HG02973 (cell line): ENCODE data around the gene FRS2.
"Not testable (repeated sequence)": the region's sequence is repeated elsewhere in the genome, so short reads cannot be mapped to it uniquely, and the experiment has no call there.

Experiments
- ATAC-seq: cut with Tn5 transposase; IDR thresholded peaks from one replicate; pipeline ENCODE4 v1.9.1; 2021; ENCODE audit warnings: moderate library complexity; ENCODE audit not compliant: unreplicated experiment

Gene FRS2, protein sequence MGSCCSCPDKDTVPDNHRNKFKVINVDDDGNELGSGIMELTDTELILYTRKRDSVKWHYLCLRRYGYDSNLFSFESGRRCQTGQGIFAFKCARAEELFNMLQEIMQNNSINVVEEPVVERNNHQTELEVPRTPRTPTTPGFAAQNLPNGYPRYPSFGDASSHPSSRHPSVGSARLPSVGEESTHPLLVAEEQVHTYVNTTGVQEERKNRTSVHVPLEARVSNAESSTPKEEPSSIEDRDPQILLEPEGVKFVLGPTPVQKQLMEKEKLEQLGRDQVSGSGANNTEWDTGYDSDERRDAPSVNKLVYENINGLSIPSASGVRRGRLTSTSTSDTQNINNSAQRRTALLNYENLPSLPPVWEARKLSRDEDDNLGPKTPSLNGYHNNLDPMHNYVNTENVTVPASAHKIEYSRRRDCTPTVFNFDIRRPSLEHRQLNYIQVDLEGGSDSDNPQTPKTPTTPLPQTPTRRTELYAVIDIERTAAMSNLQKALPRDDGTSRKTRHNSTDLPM

DNA sequence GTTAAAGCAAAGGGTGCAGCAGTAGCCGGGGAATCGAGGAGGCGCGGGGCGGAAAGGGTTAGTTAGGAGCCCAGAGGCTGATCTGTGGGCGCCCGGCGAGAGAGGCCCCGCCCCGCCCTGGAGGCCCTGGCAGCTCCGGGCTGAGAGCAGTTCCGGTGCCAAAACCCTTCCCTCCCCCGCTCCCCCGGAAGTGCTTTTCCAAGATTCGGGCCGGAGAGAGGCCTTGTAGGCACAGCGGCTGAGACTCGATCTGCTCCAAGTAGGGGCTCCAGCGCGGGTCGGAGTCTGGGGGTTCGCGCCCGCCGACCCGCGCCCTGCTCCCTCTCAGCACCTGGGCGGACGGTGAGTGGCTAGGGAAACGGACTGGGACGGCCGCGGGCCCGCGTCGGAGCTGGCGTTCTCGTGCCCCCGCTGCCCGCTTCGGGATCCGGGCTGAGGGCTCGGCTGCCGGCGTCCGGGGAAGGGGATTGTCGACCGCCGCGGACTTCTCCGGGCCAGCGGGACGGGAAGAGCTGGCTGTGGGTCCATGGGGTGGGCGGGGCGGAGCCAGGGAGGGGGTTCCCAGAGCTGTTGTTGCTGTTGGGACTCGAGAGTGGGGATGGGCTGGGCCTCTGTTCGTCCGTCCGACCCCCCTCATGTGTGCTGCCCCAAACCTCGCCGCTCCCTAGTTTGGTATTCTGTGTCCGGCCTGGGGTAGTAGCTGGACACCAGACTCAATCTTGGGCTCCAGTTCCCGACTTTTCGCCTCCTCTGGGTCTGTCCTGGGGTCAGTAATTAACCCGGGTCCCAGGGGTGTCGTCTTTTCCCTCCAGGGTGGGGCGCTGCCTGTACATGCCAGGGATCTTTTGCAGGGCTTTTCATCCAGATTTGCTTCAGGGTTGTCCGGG lies at the start of gene FRS2:
FRS2 (plus strand) TSS at position 200 of the 887 bp plus-strand sequence. CDS start 98,643 bp downstream, outside the sequence.
- peak; percentile 97 for ATAC-seq

DNA sequence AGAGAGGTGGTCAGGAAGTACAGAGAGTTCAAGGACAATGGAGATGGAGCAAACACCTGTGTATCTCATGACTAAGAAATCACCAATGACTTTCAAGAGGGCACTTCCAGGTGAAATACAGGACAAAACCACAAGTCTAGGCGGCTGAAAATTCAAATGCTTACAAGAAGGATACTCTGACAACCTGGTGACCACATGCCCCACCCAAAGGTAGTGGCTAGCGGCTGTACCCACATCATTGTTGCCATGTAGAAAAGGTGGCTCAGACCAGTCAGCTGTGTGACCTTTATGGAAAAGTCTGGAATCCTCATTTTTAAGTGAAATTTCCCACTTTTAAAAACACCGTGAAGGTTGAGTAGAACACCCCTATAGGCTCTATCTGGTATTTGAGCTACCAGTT lies 48.6 kb upstream of the FRS2 start:
- no peak for ATAC-seq

DNA sequence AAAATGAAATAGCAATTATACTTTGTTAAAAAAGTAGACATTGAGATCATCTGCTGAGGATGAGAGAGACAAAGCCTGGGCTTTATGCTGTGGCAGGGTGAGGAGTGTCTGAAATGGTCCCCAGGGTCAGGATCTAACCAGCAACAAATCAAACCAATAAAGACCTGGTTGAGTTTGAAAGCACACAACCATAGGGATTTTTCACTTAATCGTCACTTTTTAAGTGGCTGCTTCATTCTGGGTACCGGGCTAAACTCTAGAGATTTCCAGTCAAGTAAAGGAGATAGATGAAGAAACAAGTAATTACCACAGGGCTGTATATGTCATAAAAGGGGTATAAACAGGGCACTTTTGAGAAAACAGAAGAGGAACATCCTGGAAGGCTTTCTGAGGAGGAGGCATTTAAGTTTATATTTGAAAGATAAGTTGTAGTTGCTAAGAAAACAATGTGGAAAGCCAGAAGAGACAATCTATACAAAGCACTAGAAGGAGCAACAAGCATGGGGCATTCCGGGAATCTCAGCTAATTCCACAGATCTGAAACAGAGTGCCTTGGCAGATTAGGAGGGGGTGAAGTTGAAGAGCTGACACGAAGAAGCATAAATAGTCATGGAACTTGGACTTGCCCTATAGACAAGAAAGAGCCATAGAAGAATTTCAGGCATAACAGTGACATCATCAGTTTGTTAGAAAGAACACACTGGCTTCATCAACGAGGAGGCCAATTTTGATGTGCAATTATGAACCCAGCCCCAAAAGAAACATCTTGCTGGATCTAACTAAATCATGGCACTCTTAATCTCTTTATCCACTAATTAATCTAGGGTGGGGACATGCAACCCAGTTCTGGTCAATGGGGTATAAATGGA lies 46.9 kb upstream of the FRS2 start:
- no peak for ATAC-seq

DNA sequence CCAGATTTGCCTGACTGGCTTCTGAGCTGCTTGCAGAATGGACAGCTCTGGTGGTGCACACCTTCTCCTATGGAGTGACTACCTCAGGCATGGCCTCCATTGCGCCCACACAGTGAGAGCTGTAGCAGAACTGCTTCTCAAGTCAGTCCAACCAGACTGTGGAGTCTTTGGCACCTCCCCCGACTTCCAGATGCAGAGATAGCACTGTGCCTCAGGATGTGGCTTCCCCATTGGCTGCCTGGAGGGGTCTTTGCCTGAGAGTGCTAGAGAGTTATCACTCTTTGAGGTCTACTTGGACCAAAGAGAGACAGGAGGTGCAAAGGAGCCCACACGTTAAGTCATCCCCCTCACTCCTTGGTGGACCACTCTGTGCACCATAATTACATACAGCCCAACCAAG lies 44.8 kb upstream of the FRS2 start:
- ATAC-seq, result no peak

DNA sequence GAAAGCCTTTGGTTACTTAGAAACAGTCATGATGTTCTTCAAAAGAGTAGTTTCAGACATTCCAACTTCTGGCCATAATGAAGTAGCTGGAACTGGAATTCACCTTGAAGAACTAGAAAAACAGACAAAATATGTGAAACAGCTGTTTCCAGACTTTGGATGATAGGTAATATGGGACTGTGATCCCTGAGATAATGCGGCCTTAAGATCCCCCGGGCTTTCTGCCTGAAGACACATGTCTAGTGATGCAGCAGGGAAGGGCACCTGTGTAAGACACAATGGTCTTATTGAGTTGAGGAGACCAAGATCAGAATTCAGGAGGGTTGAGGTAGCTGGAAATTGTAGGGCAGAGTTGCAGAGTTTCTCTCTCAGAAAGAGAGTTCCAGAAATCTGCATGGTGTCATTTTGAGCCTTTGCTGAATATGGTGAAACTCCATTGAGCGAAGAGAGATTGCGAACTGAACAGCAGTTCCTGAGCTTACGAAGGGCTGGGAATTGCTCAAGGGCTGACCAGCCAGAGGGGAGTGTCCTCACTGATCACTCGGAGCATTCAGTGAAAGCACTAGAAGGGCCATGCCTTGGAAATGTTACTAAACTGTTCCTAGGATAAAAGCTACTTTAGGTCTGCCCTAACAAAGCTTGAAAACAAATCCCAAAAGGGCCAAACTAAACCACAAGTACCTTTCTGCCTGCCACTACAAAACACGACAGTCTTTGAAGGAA lies 41.7 kb upstream of the FRS2 start:
- no peak for ATAC-seq

DNA sequence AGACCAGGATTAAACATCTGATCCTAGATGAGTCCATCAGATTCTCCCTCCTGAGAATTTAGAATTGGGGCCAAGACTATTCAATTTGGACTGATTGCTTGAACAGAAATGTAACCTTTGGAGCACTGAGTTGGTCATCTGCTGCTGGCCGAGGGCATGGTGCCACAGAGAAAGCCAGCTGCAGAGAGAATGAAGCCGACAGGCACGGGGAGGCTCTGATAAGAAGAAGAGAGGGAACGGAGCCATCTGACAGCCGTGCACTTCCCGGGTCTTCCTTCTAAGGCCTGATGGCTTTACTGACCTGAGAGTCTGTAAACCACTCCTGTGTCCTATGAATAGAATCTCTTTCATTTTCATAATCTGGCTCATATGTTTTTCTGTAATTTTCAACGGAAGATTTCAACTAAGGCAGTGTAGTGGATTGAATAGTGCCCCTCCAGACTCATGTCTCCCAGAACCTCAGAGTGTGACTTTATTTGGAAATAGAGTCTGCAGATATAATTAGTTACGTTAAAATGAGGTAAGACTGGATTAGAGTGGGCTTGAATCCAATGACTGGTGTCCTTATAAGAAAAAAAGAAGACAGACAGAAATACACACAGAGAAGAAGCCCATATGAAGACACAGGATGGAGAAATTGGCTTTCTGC lies 39.1 kb upstream of the FRS2 start:
- no peak for ATAC-seq

DNA sequence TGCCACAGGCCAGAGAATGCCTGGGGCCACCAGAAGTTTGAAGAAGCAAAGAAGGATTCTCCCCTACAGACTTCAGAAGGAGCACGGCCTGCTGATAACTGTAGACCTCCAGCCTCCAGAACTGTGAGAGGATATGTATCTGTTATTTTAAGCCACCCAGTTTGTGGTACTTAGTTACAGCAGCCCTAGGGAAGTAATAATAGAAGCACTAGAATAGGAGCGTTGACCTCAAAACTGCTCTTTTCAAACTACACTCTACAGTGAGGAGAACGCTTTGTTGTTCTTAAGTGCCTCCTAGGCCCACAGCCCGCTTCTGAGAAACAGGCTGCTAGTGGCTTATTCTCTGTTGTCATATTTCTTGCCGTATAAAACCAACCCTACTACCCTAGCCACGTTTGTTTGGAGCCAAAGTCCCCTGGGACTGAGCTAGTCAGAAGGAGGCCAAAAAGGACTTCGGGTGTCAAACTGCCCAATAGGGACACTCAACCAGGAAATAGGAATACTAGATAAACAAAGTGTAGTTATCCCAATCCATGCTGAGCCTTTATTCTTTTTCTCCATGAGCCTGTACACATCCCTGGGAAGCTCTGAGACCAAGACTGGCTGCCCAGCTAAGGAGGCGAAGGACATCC lies 38.5 kb upstream of the FRS2 start:
- ATAC-seq, result no peak

DNA sequence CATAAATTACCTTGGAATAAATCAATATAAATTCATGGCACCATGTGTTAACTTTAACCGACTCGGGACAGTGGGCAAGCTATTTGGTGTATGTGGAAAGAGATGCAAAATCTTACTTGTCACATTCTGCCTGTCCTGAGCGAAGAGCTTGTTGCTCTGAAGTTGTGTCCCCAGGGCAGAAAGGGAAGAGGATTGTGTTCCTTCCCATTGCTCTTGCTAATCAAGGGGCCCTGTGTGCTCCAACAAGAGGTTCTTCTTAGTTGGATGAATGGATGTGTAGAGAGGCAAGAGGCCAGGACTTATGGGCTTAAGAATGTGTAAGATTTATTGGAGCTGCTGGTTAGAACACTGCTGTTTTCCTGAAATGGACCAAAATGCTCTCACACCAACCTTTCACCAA lies 36.5 kb upstream of the FRS2 start:
- ATAC-seq, result no peak

DNA sequence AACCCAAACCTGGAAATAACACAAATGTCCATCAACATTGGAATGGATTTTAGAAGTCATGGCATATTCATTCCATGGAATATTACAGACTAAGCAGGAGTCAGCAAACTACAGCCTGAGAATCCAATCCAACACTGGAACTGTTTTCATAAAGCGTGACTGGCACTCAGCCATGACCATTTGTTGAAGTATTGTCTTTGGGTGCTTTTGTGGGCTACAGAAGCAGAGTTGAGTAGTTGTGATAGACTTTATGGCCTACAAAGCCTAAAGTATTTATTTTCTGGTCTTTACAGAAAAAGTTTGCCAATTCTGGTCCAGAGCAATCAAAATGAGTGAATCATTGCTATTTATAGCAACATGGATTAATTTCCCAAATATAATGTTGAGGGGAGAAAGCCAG lies 34.5 kb upstream of the FRS2 start:
- ATAC-seq, result no peak

DNA sequence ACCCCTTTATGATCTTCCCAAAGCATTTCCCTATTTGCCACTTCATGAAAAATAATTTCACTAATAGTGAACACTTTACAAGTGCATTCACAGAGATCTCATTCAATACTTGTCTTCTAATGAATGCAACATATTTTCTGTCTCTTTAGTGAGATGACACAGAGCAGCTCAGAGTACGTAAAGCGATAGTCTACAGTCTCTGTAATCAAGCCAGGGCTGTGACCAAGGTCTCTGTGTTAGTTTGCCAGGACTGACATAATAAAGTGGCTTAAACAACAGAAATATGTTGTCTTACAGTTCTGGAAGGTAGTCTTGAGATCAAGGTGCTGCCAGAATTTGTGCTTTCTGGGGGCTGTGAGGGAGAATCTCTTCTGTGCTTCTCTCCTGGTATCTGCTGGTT lies 33.1 kb upstream of the FRS2 start:
- ATAC-seq, result no peak

DNA sequence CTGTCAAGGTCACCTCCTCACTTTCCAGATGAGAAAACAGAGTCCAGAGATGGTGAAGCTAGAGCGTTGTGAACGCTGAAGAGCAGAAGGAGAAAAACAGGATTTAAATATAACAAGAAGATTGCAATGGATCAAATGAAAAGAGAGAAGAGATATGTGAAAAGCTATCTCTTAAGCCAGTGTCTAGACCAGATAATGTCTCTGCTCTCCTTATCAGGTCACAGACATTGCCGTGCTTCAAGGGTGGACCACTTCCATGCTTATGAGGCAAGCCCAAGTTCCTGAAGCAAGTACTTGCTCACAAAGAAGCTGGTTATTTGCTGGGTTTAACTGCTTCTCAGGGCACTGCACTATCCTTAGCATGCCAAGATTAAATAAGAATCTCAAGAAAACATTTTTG lies 31.6 kb upstream of the FRS2 start:
- no peak for ATAC-seq

DNA sequence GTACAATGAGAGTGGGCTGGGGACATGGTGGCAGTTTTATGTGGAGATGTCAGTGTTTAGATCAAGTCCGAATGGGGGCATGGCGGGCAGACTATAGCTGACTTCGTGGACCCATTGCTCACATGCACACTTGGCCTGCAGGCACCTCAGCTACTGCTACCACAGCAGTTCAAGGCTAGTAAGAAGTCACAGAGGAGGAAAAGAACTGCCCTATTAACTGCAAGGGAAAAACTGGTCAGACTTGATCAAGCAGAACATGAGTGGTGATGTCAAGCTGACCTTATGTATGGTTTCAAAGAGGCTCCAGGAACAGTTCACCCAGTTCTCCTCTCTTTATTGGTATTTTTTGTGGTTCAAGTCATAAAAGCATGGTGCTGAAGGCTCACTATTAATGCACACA lies 30.2 kb upstream of the FRS2 start:
- no peak for ATAC-seq

DNA sequence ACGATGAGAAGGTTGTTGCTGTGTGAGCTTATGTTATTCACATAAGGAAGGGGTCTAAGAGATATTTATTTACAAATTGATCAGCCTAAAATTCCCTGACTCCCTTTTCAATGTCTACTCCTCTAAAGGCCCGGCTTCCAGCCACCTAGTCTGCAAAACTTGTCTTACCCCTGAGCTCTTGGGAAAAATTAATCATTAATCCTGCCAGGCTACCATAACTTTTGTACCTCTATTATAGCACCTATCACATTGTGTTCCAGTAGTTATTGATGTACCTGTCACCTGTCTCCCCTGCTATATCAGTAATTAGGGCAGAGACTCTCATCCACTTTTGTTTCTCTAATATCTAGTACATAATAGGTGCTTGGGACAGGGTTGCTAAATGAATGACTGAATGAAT lies 29.3 kb upstream of the FRS2 start:
- no peak for ATAC-seq

DNA sequence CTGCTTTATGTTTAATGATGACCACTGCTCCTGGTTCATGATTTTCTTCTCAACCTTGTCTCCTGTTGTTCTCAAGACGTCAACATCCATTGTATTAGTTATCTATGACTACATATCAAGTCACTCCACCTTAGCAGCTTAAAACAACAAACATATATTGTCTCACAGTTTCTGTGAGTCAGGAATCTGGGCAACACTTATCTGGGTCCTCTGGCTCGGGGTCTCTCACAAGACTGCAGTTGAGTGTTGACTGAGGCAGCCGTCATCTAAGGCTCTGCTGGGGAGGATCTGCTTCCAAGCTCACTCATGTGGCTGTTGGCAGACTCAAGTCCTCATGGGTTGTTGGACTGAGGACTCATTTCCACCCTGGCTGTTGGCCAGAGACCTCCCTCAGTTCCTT lies 27.3 kb upstream of the FRS2 start:
- no peak for ATAC-seq

DNA sequence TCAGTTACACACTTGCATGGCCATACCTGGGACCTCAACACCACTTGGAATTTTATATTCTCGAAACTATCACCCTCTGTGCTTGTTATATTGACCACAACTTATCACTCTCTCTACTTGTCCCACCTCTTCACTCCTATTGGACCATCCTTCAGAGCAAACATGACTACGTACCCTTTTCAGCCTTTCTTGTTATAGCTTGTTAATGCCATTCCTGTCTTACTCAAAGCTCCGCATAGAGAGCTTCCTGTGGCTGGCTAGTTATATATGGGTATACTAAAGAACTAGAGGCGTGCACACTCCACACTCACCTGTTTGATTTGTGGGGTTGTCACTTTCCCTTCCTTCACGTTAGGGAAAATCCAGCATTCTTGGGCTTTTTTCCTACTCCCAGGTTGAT lies 26.3 kb upstream of the FRS2 start:
- ATAC-seq, result no peak

DNA sequence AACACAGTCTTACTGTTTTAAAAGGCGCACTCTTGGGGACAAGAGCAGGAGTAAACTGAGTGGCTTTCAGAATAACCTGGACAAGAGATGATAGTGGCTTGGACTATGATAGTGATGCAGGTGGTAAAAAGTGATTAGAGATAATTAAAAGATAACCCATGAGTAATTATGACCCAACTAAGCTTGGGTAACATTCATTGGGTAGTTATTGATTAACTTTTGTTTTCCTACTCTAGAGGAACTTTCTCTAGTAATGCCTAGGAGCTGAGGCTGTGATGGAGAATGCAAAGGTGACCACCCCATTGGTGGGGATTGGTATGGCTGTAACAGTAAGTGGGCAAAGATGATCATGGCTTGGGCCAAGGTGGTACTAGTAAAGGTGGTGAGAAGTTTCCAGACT lies 22.3 kb upstream of the FRS2 start:
- no peak for ATAC-seq

DNA sequence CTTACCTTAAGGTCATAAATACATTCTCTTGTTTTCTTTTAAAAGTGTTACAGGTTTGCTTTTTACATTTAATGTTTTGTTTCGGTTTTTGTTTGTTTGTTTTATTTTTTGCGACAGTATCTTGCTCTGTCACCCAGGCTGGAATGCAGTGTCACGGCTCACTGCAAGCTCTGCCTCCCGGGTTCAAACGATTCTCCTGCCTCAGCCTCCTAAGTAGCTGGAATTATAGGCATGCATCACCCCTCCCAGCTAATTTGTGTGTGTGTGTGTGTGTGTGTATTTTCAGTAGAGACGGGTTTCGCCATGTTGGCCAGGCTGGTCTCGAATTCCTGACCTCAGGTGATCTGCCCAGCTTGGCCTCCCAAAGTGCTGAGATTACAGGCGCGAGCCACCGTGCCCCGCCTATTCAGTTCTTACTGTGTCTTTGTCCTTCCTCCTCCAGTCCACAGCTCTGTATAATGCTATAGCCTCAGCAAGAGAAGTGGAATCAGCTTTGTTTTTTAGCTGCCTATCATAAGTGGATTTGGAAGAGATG lies 17.5 kb upstream of the FRS2 start:
- ATAC-seq, result not testable (repeated sequence)

DNA sequence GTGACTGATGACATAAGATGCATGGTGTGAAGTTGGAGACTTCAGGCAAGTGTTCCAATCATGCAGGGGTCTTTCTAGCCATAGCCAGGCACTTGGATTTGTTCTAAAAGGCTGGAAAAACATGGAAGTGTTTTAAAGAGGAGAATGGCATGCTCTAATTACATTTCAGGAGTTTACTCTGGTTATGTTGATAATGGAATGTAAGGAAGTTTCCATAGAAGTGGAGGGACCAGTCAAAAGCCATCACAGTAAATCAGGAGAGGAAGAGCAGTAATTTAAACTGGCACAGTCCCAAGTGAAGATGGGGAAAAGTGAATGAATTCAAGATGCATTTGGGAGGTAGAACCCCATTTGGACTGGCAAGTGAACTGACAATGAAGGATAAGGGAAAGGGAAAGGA lies 13.9 kb upstream of the FRS2 start:
- ATAC-seq, result no peak

DNA sequence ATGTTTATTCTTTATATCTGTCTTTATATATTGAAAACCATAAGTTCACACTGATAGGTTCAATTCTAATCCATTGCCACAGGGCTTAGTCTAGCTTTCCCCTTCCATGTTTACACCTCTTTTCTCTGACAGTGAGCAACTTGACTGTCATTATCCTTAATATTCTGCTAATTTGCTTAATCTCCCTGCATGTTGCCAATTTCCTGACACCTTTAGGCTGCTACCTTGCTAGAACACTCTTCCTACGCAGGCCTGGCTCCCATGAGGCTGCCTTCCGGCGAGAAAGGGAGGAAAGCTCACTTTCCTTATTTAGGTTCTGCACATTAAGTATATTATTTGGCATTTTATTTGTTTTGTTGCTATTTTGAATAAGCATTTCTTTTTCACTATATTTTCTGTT lies 12.8 kb upstream of the FRS2 start:
- no peak for ATAC-seq
